ENCODE measurements around the gene UBE3C. TPM values are rescaled to one million over a fixed set of nuclear protein-coding genes. Genes with fewer than 3 reads are reported as not detected.
"Not testable (repeated sequence)": the region's sequence is repeated elsewhere in the genome, so short reads cannot be mapped to it uniquely, and the experiment has no call there.

UBE3C gene
- total RNA-seq, 1 donor from 2014 or later, result 54.2 TPM

GRCh38 chr7:157129200-157129599 lies 9.5 kb upstream of the UBE3C start:
- DNase-seq (ENCODE audit: low spot score), result no peak
- no peaks in the 10 kb centered on the region for H3K36me3 Mint-ChIP-seq (ENCODE audit: low read depth, unreplicated experiment)

DNA sequence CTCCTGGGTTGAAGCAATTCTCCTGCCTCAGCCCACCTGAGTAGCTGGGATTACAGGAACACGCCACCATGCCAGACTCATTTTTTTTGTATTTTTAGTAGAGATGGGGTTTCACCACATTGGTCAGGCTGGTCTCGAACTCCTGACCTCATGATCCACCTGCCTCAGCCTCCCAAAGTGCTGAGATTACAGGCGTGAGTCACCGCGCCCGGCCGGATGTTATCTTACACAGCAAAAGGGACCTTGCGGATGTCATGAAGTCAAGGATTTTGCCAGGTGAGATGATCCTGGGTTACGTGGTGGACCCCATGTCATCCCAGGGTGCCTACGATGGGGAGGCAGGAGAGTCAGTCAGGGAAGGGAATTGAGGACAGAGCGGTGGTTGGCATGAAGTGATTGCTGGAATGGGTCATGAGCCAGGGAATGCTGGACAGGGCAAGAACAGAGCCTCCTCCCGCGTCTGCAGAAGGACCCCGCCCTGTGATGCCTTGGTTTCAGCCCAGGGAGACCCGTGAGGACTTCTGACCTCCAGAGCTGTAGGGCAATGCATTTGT lies 8.7 kb upstream of the UBE3C start:
- DNase-seq (ENCODE audit: low spot score), result no peak
- Mint-ChIP-seq H3K27me3 (ENCODE audit: unreplicated experiment) (no peaks in the 10 kb centered on the region), H3K36me3 (ENCODE audit: low read depth, unreplicated experiment) (no peaks in the 10 kb centered on the region), H3K27ac (ENCODE audit: unreplicated experiment) (no peak overlapping the region), H3K9me3 (ENCODE audit: unreplicated experiment) (no peaks in the 10 kb centered on the region), H3K4me3 (ENCODE audit: unreplicated experiment) (no peak overlapping the region), H3K4me1 (ENCODE audit: unreplicated experiment) (no peaks in the 10 kb centered on the region)
- TF ChIP-seq CTCF (IDR thresholded peaks at IDR 0.05; ENCODE audit: unreplicated experiment), result no peak

More at GRCh38 chr7:157129200-157129599, 9.5 kb upstream of the UBE3C start:
- Mint-ChIP-seq H3K4me1 (ENCODE audit: unreplicated experiment) (no peaks in the 10 kb centered on the region), H3K27ac (ENCODE audit: unreplicated experiment) (no peak overlapping the region), H3K27me3 (ENCODE audit: unreplicated experiment) (no peaks in the 10 kb centered on the region), H3K9me3 (ENCODE audit: unreplicated experiment) (no peaks in the 10 kb centered on the region), H3K4me3 (ENCODE audit: unreplicated experiment) (no peak overlapping the region)
- no peak for TF ChIP-seq CTCF (IDR thresholded peaks at IDR 0.05; ENCODE audit: unreplicated experiment)

GRCh38 chr7:157130849-157131248 lies 7.9 kb upstream of the UBE3C start:
- H3K4me1 Mint-ChIP-seq (ENCODE audit: unreplicated experiment); DNase-seq (ENCODE audit: low spot score); H3K4me3 Mint-ChIP-seq (ENCODE audit: unreplicated experiment); H3K27ac Mint-ChIP-seq (ENCODE audit: unreplicated experiment); H3K36me3 Mint-ChIP-seq (ENCODE audit: low read depth, unreplicated experiment); H3K27me3 Mint-ChIP-seq (ENCODE audit: unreplicated experiment); H3K9me3 Mint-ChIP-seq (ENCODE audit: unreplicated experiment): not testable (repeated sequence)

DNA sequence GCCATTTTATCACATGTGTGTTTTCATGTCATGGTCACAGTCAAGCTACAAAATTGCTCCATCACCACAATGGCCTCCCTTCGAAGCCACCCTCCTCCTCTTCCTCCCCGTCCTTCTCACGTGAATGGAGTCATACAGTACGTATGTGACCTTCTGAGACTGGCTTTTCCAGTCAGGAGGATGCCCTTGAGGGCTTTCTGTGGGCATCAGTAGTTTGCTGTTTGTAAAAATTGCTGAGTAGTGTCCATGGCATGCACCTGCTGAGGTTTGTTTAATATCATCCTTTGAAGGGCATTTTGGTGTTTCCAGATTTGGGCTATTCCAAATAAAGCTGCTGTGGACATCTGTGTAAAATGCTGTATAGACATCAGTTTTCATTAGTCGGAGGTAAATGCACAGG lies 5.9 kb upstream of the UBE3C start:
- Mint-ChIP-seq H3K4me1 (ENCODE audit: unreplicated experiment) (no peaks in the 10 kb centered on the region), H3K27me3 (ENCODE audit: unreplicated experiment) (peaks cover 2% of the 10 kb centered on the region), H3K9me3 (ENCODE audit: unreplicated experiment) (no peaks in the 10 kb centered on the region), H3K36me3 (ENCODE audit: low read depth, unreplicated experiment) (no peaks in the 10 kb centered on the region), H3K27ac (ENCODE audit: unreplicated experiment) (no peak overlapping the region), H3K4me3 (ENCODE audit: unreplicated experiment) (no peak overlapping the region)
- DNase-seq (ENCODE audit: low spot score), result no peak
- no peak for TF ChIP-seq CTCF (IDR thresholded peaks at IDR 0.05; ENCODE audit: unreplicated experiment)

DNA sequence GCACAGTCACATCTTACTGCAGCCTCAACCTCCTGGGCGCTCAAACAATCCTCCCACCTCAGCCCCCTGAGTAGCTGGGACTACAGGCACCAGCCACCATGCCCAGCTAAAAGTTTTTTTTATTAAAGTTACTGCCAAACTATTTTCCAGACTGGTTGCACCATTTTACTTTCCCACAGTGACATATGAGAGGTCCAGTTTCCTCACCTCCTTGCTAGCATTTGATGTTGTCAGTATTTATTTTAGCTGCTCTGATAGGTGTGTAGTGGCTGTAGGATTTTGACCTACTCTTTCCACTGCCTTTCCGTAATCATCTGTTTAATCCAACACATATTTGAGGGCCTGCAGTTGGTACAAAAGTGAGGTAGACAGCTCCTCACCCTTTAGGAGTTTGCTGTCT lies 5.4 kb upstream of the UBE3C start:
- Mint-ChIP-seq H3K4me1 (ENCODE audit: unreplicated experiment) (no peaks in the 10 kb centered on the region), H3K4me3 (ENCODE audit: unreplicated experiment) (no peak overlapping the region), H3K36me3 (ENCODE audit: low read depth, unreplicated experiment) (no peaks in the 10 kb centered on the region), H3K27me3 (ENCODE audit: unreplicated experiment) (peaks cover 2% of the 10 kb centered on the region), H3K27ac (ENCODE audit: unreplicated experiment) (no peak overlapping the region), H3K9me3 (ENCODE audit: unreplicated experiment) (no peaks in the 10 kb centered on the region)
- TF ChIP-seq CTCF (IDR thresholded peaks at IDR 0.05; ENCODE audit: unreplicated experiment), result no peak
- DNase-seq (ENCODE audit: low spot score), result no peak
